ENCODE results near the gene SDS.

SDS gene

DNA sequence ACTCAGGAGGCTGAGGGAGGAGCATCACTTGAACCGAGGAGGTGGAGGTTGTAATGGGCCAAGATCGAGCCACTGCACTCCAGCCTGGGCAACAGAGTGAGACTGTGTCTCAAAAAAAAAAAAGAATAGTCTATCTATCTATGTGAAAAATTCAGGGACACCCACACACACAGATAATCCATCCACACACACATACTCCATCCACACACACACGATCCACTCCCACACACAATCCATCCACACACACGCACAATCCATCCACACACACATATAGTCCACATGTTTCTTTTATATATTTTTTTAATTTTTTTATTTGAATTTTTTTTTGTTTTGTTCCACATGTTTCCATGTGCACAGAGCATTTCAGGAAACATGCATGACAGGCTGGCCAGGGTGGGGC lies 3.3 kb downstream of the SDS start:
- no peak for DNase-seq (ENCODE audit: low read depth)
- no peak overlapping the region for H3K4me3 ChIP-seq (ENCODE audit: low read depth, low read length)
- TF ChIP-seq, protein P1, sequence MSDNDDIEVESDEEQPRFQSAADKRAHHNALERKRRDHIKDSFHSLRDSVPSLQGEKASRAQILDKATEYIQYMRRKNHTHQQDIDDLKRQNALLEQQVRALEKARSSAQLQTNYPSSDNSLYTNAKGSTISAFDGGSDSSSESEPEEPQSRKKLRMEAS (IDR thresholded peaks at IDR 0.05; ENCODE audit: low read depth, low read length): no peak
- TF ChIP-seq CTCF (IDR thresholded peaks at IDR 0.05; ENCODE audit: low read depth, low read length) (no peak), POLR2A (IDR thresholded peaks at IDR 0.05; ENCODE audit: extremely low read depth, insufficient read length) (no peak), MYC (IDR thresholded peaks at IDR 0.05; ENCODE audit: low read depth, low read length) (no peak)

DNA sequence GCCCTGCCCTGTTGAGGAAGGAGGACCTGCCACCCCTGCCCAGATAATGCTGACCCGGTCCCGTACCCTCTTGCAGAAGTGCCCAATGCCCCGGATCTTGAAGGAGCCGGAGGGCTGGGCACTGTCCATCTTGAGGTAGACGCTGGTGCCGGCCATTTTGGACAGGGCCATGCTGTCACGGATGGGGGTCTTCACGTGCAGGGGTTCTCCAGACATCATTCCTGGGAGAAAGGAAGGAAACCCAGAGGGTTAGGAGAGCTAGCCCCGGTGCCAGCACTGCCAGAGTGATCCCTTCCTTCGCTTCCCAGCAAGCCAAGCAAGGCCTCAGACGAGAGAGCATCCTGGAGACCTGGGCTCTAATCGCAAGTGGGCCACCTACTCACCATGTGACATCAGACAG lies 4.2 kb downstream of the SDS start:
- no peak overlapping the region for H3K4me3 ChIP-seq (ENCODE audit: low read depth, low read length)
- TF ChIP-seq POLR2A (IDR thresholded peaks at IDR 0.05; ENCODE audit: extremely low read depth, insufficient read length) (no peak), CTCF (IDR thresholded peaks at IDR 0.05; ENCODE audit: low read depth, low read length) (no peak), MYC (IDR thresholded peaks at IDR 0.05; ENCODE audit: low read depth, low read length) (no peak)
- TF ChIP-seq, protein P1 (IDR thresholded peaks at IDR 0.05; ENCODE audit: low read depth, low read length): no peak
- DNase-seq (ENCODE audit: low read depth): no peak

GRCh38 chr12:113398346-113399290 lies 5.1 kb downstream of the SDS start:
- TF ChIP-seq MYC (IDR thresholded peaks at IDR 0.05; ENCODE audit: low read depth, low read length) (no peak), CTCF (IDR thresholded peaks at IDR 0.05; ENCODE audit: low read depth, low read length) (no peak), POLR2A (IDR thresholded peaks at IDR 0.05; ENCODE audit: extremely low read depth, insufficient read length) (no peak)
- TF ChIP-seq, protein P1 (IDR thresholded peaks at IDR 0.05; ENCODE audit: low read depth, low read length): no peak
- no peak for DNase-seq (ENCODE audit: low read depth)
- H3K4me3 ChIP-seq (ENCODE audit: low read depth, low read length): no peak overlapping the region

DNA sequence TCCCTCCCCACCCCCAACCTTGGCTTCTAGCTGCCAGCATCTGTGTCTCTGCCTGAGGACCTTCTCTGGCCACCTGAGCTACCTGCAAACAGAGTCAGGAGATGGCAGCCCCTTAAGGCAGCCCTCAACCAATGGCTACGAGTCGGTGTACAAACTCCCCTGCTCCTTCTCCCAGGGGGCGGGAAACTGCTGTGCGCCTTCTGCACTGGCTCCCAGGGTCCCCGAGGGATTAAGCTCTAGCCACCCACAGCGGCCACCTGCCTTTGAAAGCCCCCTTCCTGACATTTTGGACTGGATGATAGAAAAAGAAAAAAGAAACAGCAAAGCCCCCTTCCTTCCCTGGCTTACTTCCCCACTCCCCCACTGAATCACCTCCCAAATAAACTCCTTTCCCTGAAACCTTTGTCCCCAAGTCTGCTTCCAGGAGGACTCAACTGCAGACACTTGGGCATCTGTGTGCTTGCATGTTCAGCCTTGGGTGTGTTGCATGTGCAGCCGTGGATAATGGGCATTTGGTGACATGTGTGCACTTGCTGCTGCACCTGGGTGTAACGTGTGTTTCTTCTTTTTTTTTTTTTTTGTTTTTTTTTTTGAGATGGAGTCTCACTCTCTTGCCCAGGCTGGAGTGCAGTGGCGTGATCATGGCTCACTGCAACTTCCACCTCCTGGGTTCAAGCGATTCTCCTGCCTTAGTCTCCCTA lies 6.0 kb downstream of the SDS start:
- TF ChIP-seq CTCF (IDR thresholded peaks at IDR 0.05; ENCODE audit: low read depth, low read length): no peak
- TF ChIP-seq, protein P1 (IDR thresholded peaks at IDR 0.05; ENCODE audit: low read depth, low read length): no peak
- TF ChIP-seq MYC (IDR thresholded peaks at IDR 0.05; ENCODE audit: low read depth, low read length): no peak
- no peak for TF ChIP-seq POLR2A (IDR thresholded peaks at IDR 0.05; ENCODE audit: extremely low read depth, insufficient read length)
- H3K4me3 ChIP-seq (ENCODE audit: low read depth, low read length): no peak overlapping the region
- DNase-seq (ENCODE audit: low read depth): no peak

- TF ChIP-seq MYC (IDR thresholded peaks at IDR 0.05; ENCODE audit: low read depth, low read length) (no peak), POLR2A (IDR thresholded peaks at IDR 0.05; ENCODE audit: extremely low read depth, insufficient read length) (no peak), CTCF (IDR thresholded peaks at IDR 0.05; ENCODE audit: low read depth, low read length) (no peak)
- TF ChIP-seq, protein P1 (IDR thresholded peaks at IDR 0.05; ENCODE audit: low read depth, low read length): no peak
- DNase-seq (ENCODE audit: low read depth): no peak
- H3K4me3 ChIP-seq (ENCODE audit: low read depth, low read length): no peak overlapping the region
These were observed 6.7 kb downstream of the SDS start for GRCh38 chr12:113396828-113397496.

All from NB4 (cell line).